ENCODE measurements around the gene NIPBL.

Gene NIPBL

GRCh38 chr5:36936309-36936708 is 59.7 kb downstream of the NIPBL start:
- Histone ChIP-seq H3K9me3 (replicated peaks in 1 of 2; ENCODE audit: control insufficient read depth in 2 of 2, insufficient read depth in 1 of 2, low read depth in 1 of 2, low read length in 2 of 2) (peaks cover 0 to 2% of the 10 kb centered on the region in 2 donors), H3K14ac (ENCODE audit: low read length) (no peak overlapping the region), H2BK120ac (ENCODE audit: low read depth, low read length) (no peak overlapping the region), H2BK5ac (ENCODE audit: low read length) (no peak overlapping the region), H4K8ac (ENCODE audit: low read depth, low read length) (no peak overlapping the region), H3K27me3 (ENCODE audit: control insufficient read depth in 3 of 3, insufficient read depth in 3 of 3, low read depth in 1 of 3, low read length in 3 of 3) (no peaks in the 10 kb centered on the region), H3K4ac (ENCODE audit: low read length) (no peak overlapping the region), H3K18ac (ENCODE audit: low read length) (no peak overlapping the region), H3K4me2 (ENCODE audit: insufficient read depth, low read length, poor library complexity, severe bottlenecking) (no peak overlapping the region), H3K4me3 (ENCODE audit: low read length in 2 of 2) (no peak overlapping the region), H3K9ac (ENCODE audit: low read depth, low read length, poor library complexity) (no peak overlapping the region), H3K36me3 (replicated peaks in 1 of 2; ENCODE audit: control insufficient read depth in 2 of 2, insufficient read depth in 2 of 2, low read length in 2 of 2) (peaks cover 2 to 5% of the 10 kb centered on the region in 2 donors), H2BK15ac (ENCODE audit: low read length) (no peak overlapping the region), H3K4me1 (ENCODE audit: control insufficient read depth in 2 of 2, insufficient read depth in 1 of 2, low read depth in 1 of 2, low read length in 2 of 2) (peaks cover 0 to 9% of the 10 kb centered on the region in 2 donors), H4K91ac (ENCODE audit: low read depth, low read length, poor library complexity) (no peak overlapping the region), H3K23ac (ENCODE audit: low read depth, low read length, poor library complexity) (no peak overlapping the region), H3K79me1 (ENCODE audit: low read depth, low read length) (peaks cover 4% of the 10 kb centered on the region), H2AFZ (ENCODE audit: low read length) (no peak overlapping the region), H3K27ac (replicated peaks; ENCODE audit: low read length) (no peak overlapping the region), H2AK5ac (ENCODE audit: low read depth, low read length) (no peak overlapping the region), H2BK12ac (ENCODE audit: low read length) (no peak overlapping the region)
- WGBS, 2 donors (ENCODE audit: extremely low coverage in 2 of 2, insufficient read length in 2 of 2, insufficient replicate concordance in 1 of 2) = no CpG with 5 or more reads among the region's 3 CpGs
- DNase-seq (ENCODE audit: low spot score) = no peak

GRCh38 chr5:36938129-36938528 is 61.6 kb downstream of the NIPBL start:
- H2BK15ac ChIP-seq (ENCODE audit: low read length) = no peak overlapping the region
- peaks cover 0 to 9% of the 10 kb centered on the region in 2 donors for H3K4me1 ChIP-seq (ENCODE audit: control insufficient read depth in 2 of 2, insufficient read depth in 1 of 2, low read depth in 1 of 2, low read length in 2 of 2)
- H3K4ac ChIP-seq (ENCODE audit: low read length) = no peak overlapping the region
- no peak overlapping the region for H3K4me2 ChIP-seq (ENCODE audit: insufficient read depth, low read length, poor library complexity, severe bottlenecking)
- peaks cover 2 to 5% of the 10 kb centered on the region in 2 donors for H3K36me3 ChIP-seq (replicated peaks in 1 of 2; ENCODE audit: control insufficient read depth in 2 of 2, insufficient read depth in 2 of 2, low read length in 2 of 2)
- H3K27ac ChIP-seq (replicated peaks; ENCODE audit: low read length) = no peak overlapping the region
- H2BK12ac ChIP-seq (ENCODE audit: low read length) = no peak overlapping the region
- H3K9ac ChIP-seq (ENCODE audit: low read depth, low read length, poor library complexity) = no peak overlapping the region
- peaks cover 4% of the 10 kb centered on the region for H3K79me1 ChIP-seq (ENCODE audit: low read depth, low read length)
- no peak overlapping the region for H4K8ac ChIP-seq (ENCODE audit: low read depth, low read length)
- no peak overlapping the region for H4K91ac ChIP-seq (ENCODE audit: low read depth, low read length, poor library complexity)
- H3K4me3 ChIP-seq (ENCODE audit: low read length in 2 of 2) = no peak overlapping the region
- H3K27me3 ChIP-seq (ENCODE audit: control insufficient read depth in 3 of 3, insufficient read depth in 3 of 3, low read depth in 1 of 3, low read length in 3 of 3) = no peaks in the 10 kb centered on the region
- no peak overlapping the region for H3K18ac ChIP-seq (ENCODE audit: low read length)
- no peak overlapping the region for H2BK5ac ChIP-seq (ENCODE audit: low read length)
- whole genome bisulfite sequencing, 2 donors (ENCODE audit: extremely low coverage in 2 of 2, insufficient read length in 2 of 2, insufficient replicate concordance in 1 of 2) = no CpG with 5 or more reads among the region's 5 CpGs
- no peak overlapping the region for H3K14ac ChIP-seq (ENCODE audit: low read length)
- H2BK120ac ChIP-seq (ENCODE audit: low read depth, low read length) = no peak overlapping the region
- H2AK5ac ChIP-seq (ENCODE audit: low read depth, low read length) = no peak overlapping the region
- no peaks in the 10 kb centered on the region for H3K9me3 ChIP-seq (replicated peaks in 1 of 2; ENCODE audit: control insufficient read depth in 2 of 2, insufficient read depth in 1 of 2, low read depth in 1 of 2, low read length in 2 of 2)
- DNase-seq (ENCODE audit: low spot score) = peak; percentile 4
- no peak overlapping the region for H2AFZ ChIP-seq (ENCODE audit: low read length)
- H3K23ac ChIP-seq (ENCODE audit: low read depth, low read length, poor library complexity) = no peak overlapping the region

- H2BK5ac ChIP-seq (ENCODE audit: low read length) = no peak overlapping the region
- WGBS, 2 donors (ENCODE audit: extremely low coverage in 2 of 2, insufficient read length in 2 of 2, insufficient replicate concordance in 1 of 2) = no CpG with 5 or more reads among the region's 3 CpGs
- no peak overlapping the region for H3K4ac ChIP-seq (ENCODE audit: low read length)
- H4K91ac ChIP-seq (ENCODE audit: low read depth, low read length, poor library complexity) = no peak overlapping the region
- no peaks in the 10 kb centered on the region for H3K27me3 ChIP-seq (ENCODE audit: control insufficient read depth in 3 of 3, insufficient read depth in 3 of 3, low read depth in 1 of 3, low read length in 3 of 3)
- peaks cover 2 to 5% of the 10 kb centered on the region in 2 donors for H3K36me3 ChIP-seq (replicated peaks in 1 of 2; ENCODE audit: control insufficient read depth in 2 of 2, insufficient read depth in 2 of 2, low read length in 2 of 2)
- H3K79me1 ChIP-seq (ENCODE audit: low read depth, low read length) = peaks cover 4% of the 10 kb centered on the region
- no peak overlapping the region for H3K27ac ChIP-seq (replicated peaks; ENCODE audit: low read length)
- no peak overlapping the region for H2BK120ac ChIP-seq (ENCODE audit: low read depth, low read length)
- no peak overlapping the region for H2AFZ ChIP-seq (ENCODE audit: low read length)
- no peak for DNase-seq (ENCODE audit: low spot score)
- no peak overlapping the region for H3K23ac ChIP-seq (ENCODE audit: low read depth, low read length, poor library complexity)
- H3K9ac ChIP-seq (ENCODE audit: low read depth, low read length, poor library complexity) = no peak overlapping the region
- no peak overlapping the region for H3K4me3 ChIP-seq (ENCODE audit: low read length in 2 of 2)
- H3K4me2 ChIP-seq (ENCODE audit: insufficient read depth, low read length, poor library complexity, severe bottlenecking) = no peak overlapping the region
- no peak overlapping the region for H3K14ac ChIP-seq (ENCODE audit: low read length)
- peaks cover 0 to 9% of the 10 kb centered on the region in 2 donors for H3K4me1 ChIP-seq (ENCODE audit: control insufficient read depth in 2 of 2, insufficient read depth in 1 of 2, low read depth in 1 of 2, low read length in 2 of 2)
- no peaks in the 10 kb centered on the region for H3K9me3 ChIP-seq (replicated peaks in 1 of 2; ENCODE audit: control insufficient read depth in 2 of 2, insufficient read depth in 1 of 2, low read depth in 1 of 2, low read length in 2 of 2)
- H2BK15ac ChIP-seq (ENCODE audit: low read length) = no peak overlapping the region
- H2AK5ac ChIP-seq (ENCODE audit: low read depth, low read length) = no peak overlapping the region
- H4K8ac ChIP-seq (ENCODE audit: low read depth, low read length) = no peak overlapping the region
- no peak overlapping the region for H2BK12ac ChIP-seq (ENCODE audit: low read length)
- no peak overlapping the region for H3K18ac ChIP-seq (ENCODE audit: low read length)
These were observed 63.6 kb downstream of the NIPBL start for GRCh38 chr5:36939969-36940858.

DNA sequence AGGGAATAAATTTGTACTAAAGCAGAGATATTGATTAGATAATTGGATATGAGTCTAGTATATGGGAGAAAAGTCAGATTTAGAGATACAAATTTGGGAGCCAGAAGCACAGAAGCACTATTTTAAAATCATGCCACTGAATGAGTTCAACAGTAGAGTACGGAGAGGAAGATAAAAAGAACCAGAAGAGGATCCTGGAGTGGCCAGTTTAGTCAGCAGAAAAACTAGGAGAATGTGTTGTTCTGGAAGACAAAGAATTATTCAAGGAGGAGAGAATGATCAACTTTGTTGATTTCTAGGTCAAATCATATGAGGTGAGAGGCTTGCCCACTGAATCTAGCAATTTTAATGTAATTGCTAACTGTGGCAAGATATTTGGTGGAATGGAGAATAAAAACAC is 67.0 kb downstream of the NIPBL start:
- H3K23ac ChIP-seq (ENCODE audit: low read depth, low read length, poor library complexity) = no peak overlapping the region
- H3K79me1 ChIP-seq (ENCODE audit: low read depth, low read length) = peaks cover 2% of the 10 kb centered on the region
- no peak overlapping the region for H2BK15ac ChIP-seq (ENCODE audit: low read length)
- DNase-seq (ENCODE audit: low spot score) = no peak
- no peak overlapping the region for H2AFZ ChIP-seq (ENCODE audit: low read length)
- H3K27ac ChIP-seq (replicated peaks; ENCODE audit: low read length) = no peak overlapping the region
- H3K4me3 ChIP-seq (ENCODE audit: low read length in 2 of 2) = no peak overlapping the region
- no peak overlapping the region for H4K91ac ChIP-seq (ENCODE audit: low read depth, low read length, poor library complexity)
- H2BK5ac ChIP-seq (ENCODE audit: low read length) = no peak overlapping the region
- H2BK120ac ChIP-seq (ENCODE audit: low read depth, low read length) = no peak overlapping the region
- no peaks in the 10 kb centered on the region for H3K27me3 ChIP-seq (ENCODE audit: control insufficient read depth in 3 of 3, insufficient read depth in 3 of 3, low read depth in 1 of 3, low read length in 3 of 3)
- WGBS, 2 donors (ENCODE audit: extremely low coverage in 2 of 2, insufficient read length in 2 of 2, insufficient replicate concordance in 1 of 2) = no CpG with 5 or more reads among the region's 1 CpG
- H4K8ac ChIP-seq (ENCODE audit: low read depth, low read length) = no peak overlapping the region
- no peak overlapping the region for H2BK12ac ChIP-seq (ENCODE audit: low read length)
- H3K4me1 ChIP-seq (ENCODE audit: control insufficient read depth in 2 of 2, insufficient read depth in 1 of 2, low read depth in 1 of 2, low read length in 2 of 2) = peaks cover 4 to 7% of the 10 kb centered on the region in 2 donors
- H3K4me2 ChIP-seq (ENCODE audit: insufficient read depth, low read length, poor library complexity, severe bottlenecking) = no peak overlapping the region
- no peak overlapping the region for H2AK5ac ChIP-seq (ENCODE audit: low read depth, low read length)
- no peak overlapping the region for H3K9ac ChIP-seq (ENCODE audit: low read depth, low read length, poor library complexity)
- peaks cover 2 to 5% of the 10 kb centered on the region in 2 donors for H3K36me3 ChIP-seq (replicated peaks in 1 of 2; ENCODE audit: control insufficient read depth in 2 of 2, insufficient read depth in 2 of 2, low read length in 2 of 2)
- H3K9me3 ChIP-seq (replicated peaks in 1 of 2; ENCODE audit: control insufficient read depth in 2 of 2, insufficient read depth in 1 of 2, low read depth in 1 of 2, low read length in 2 of 2) = no peaks in the 10 kb centered on the region
- no peak overlapping the region for H3K14ac ChIP-seq (ENCODE audit: low read length)
- no peak overlapping the region for H3K4ac ChIP-seq (ENCODE audit: low read length)
- H3K18ac ChIP-seq (ENCODE audit: low read length) = no peak overlapping the region
